Activated CD4-positive, alpha-beta memory T cell treated with anti-CD3 and anti-CD28 coated beads for 36 hours (primary cell): Measurements from ENCODE around the gene CASZ1. TPM values are rescaled to one million over a fixed set of nuclear protein-coding genes. Genes with fewer than 3 reads are reported as not detected.

Source experiments
- CTCF ChIA-PET: fragments of 350-600 bp; sonication (Branson Sonifier 250); formaldehyde crosslinking; loops from one replicate; lab custom pipeline; 2021; ENCODE audit warnings: antibody characterized with exemption, inconsistent platforms; lab: Charles Lee
- POLR2A ChIA-PET: fragments of 350-600 bp; sonication (Branson Sonifier 250); formaldehyde crosslinking; loops from one replicate; lab custom pipeline; 2021; ENCODE audit warnings: antibody characterized with exemption; lab: Charles Lee
- DNase-seq: peaks from one replicate; pipeline ENCODE4 v3.0.0-alpha.2; 2020
- H3K27ac Mint-ChIP-seq: one replicate; pipeline ENCODE4 v1.8.0; 2021; ENCODE audit warnings: mixed read lengths
- H3K27me3 Mint-ChIP-seq: one replicate; pipeline ENCODE4 v1.8.0; 2021; ENCODE audit warnings: mixed read lengths
- H3K36me3 Mint-ChIP-seq: one replicate; pipeline ENCODE4 v1.8.0; 2021; ENCODE audit warnings: mixed read lengths
- H3K4me1 Mint-ChIP-seq: one replicate; pipeline ENCODE4 v1.8.0; 2021; ENCODE audit warnings: low read depth, mixed read lengths
- H3K4me3 Mint-ChIP-seq: one replicate; pipeline ENCODE4 v1.8.0; 2021; ENCODE audit warnings: mild to moderate bottlenecking, mixed read lengths
- H3K9me3 Mint-ChIP-seq: one replicate; pipeline ENCODE4 v1.8.0; 2021; ENCODE audit warnings: mixed read lengths
- intact Hi-C: fragments of 100-400 bp; cut with micrococcal nuclease; formaldehyde crosslinking; loops from one replicate; pipeline ENCODE4 v1.15.1; 2023
- total RNA-seq, 2 experiments: library from RNA; stranded (reverse); gene quantifications; one replicate each; pipeline ENCODE4 v1.2.3, GENCODE V29; 2021

CASZ1 gene
- total RNA-seq, 2 experiments from 2014 or later, result 5.5 to 6.3 TPM

DNA sequence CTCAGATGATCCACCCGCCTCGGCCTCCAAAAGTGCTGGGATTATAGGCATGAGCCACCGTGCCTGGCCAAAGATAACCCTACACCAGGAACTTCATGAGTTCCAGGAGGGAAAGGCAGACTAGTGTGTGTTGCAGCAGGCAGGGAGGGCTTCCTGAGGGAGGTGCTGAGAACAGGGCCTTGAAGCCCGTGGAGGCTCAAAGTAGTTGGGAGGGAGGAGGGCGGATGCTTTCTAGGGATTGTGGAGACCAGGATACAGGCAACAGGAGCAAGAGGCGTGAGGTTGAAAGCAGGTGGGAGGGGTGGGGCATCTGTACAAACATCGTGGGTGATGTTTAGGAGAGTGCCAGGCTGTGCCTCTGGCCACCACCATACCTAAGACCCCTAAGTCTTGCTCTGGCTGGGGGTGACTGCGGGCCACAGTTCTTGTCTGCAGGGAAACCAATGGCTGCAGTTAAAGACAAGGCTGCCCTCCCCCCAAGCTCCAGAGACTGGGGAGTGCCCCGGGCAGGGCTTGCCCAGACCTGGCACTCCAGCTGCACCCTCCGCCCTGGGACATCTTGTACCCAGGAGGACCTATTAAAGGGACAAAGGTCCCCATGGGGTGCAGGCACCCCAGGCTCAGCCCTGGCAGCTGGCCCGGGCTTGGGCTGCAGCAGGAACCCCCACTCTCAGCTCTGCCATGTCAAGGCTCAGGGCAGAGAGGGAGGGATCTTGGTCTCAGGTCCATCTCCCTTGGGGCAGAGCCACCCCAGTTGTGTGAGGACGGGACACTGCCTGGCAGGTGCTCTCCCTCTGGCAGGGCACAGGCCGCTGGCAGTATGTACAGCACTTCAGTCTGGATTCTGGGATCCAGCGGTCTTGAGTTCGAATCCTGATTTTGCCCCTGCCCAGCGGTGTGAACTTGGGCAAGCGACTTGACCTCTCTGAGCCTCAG is 22.1 kb upstream of the CASZ1 start:
- Mint-ChIP-seq H3K27ac (no peak overlapping the region), H3K4me3 (no peak overlapping the region), H3K4me1 (no peaks in the 10 kb centered on the region), H3K27me3 (peaks cover 6% of the 10 kb centered on the region), H3K9me3 (no peaks in the 10 kb centered on the region), H3K36me3 (no peaks in the 10 kb centered on the region)
- intact Hi-C loops, result no loop called here
- no peak for DNase-seq
- ChIA-PET POLR2A (interaction anchor here (0.6 kb wide), 1 partner anchor 145 kb away, joined by 3 read pairs; no protein-coding TSS in a partner anchor), CTCF (no interaction called here)

DNA sequence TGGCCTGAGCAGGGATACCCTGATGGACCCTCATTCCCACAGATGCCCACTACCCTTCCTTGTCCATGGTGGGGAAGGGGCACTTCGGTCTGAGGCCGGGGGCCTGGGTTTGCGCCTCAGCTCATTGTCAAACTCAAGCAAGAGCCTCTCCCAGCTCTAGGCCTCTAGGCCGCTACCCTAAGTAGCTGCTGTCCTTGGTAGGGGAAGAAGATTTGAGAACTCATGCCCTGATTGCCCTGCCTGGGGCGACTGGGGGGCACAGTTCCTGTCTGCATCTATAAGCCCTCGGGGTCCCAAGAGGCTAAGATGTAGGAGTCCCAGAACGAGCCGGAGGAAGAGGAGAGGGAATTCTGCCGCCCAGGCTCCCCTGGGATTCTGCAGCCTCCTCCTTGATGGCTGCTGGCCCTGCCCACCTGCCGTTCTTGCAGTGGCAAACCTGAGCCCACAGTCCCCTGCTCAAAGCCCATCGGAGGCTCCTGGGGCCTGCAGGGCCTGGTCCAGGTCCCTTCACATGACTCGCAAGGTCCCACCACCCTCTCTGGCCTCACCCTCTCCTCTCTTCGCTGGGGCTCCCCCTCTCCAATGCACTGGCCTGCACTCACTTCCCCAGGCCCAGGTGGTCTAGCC is 20.4 kb upstream of the CASZ1 start:
- Mint-ChIP-seq H3K36me3 (no peaks in the 10 kb centered on the region), H3K9me3 (no peaks in the 10 kb centered on the region), H3K27ac (no peak overlapping the region), H3K4me3 (no peak overlapping the region), H3K27me3 (peaks cover 3% of the 10 kb centered on the region), H3K4me1 (no peaks in the 10 kb centered on the region)
- no peak for DNase-seq
- ChIA-PET CTCF (interaction anchor here (1.1 kb wide), 1 partner anchor 50 kb away, joined by 3 read pairs; no protein-coding TSS in a partner anchor), POLR2A (no interaction called here)
- intact Hi-C loops, result no loop called here

DNA sequence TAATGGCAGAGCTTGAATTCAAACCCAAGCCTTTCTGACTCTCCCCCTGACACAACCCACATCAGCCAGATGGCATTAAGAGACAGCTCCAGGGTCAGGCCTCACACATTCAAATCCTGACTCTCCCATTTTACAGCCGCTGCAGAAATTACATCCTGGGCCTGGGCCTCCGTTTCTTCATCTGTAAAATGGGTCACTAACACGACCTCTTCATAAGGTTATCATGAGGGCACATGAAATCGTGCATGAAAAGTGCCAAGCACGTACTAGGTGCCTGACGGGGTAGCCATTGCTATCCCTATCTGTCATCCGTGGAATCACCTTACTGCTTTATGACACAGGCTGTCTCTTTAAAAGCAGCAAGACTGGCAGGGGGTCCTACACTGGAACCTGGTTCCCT is 19.8 kb upstream of the CASZ1 start:
- POLR2A ChIA-PET, result no interaction called here

DNA sequence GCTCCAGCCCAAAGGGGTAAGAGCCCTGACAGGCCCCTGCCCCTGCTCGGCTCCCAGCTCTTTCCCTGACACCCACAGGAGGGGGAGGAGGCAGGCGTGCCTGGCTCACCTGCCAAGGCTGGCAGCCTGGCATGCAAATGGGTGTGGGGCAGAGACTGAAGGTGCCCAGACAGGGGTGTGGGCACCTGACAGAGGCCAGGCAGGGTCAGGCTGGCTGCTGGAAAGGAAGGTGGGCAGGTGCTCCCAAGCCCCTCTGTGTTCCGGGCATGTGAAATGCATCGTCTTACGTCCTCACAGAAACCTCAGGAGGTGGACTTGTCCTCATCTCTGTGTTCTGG is 19.4 kb upstream of the CASZ1 start:
- no peak overlapping the region for H3K4me3 Mint-ChIP-seq
- H3K36me3 Mint-ChIP-seq, result no peaks in the 10 kb centered on the region
- H3K27ac Mint-ChIP-seq, result no peak overlapping the region
- no peaks in the 10 kb centered on the region for H3K4me1 Mint-ChIP-seq
- ChIA-PET POLR2A (no interaction called here), CTCF (no interaction called here)
- H3K27me3 Mint-ChIP-seq, result no peaks in the 10 kb centered on the region
- no peak for DNase-seq
- H3K9me3 Mint-ChIP-seq, result no peaks in the 10 kb centered on the region
- intact Hi-C loops, result no loop called here

More for the DNA sequence above, 19.8 kb upstream of the CASZ1 start:
- no peak overlapping the region for H3K27ac Mint-ChIP-seq
- intact Hi-C loops, result no loop called here
- H3K4me1 Mint-ChIP-seq, result no peaks in the 10 kb centered on the region
- no peaks in the 10 kb centered on the region for H3K36me3 Mint-ChIP-seq
- CTCF ChIA-PET, result interaction anchor here (1.1 kb wide), 1 partner anchor 50 kb away, joined by 3 read pairs; no protein-coding TSS in a partner anchor
- no peak overlapping the region for H3K4me3 Mint-ChIP-seq
- no peaks in the 10 kb centered on the region for H3K9me3 Mint-ChIP-seq
- no peaks in the 10 kb centered on the region for H3K27me3 Mint-ChIP-seq
- no peak for DNase-seq

DNA sequence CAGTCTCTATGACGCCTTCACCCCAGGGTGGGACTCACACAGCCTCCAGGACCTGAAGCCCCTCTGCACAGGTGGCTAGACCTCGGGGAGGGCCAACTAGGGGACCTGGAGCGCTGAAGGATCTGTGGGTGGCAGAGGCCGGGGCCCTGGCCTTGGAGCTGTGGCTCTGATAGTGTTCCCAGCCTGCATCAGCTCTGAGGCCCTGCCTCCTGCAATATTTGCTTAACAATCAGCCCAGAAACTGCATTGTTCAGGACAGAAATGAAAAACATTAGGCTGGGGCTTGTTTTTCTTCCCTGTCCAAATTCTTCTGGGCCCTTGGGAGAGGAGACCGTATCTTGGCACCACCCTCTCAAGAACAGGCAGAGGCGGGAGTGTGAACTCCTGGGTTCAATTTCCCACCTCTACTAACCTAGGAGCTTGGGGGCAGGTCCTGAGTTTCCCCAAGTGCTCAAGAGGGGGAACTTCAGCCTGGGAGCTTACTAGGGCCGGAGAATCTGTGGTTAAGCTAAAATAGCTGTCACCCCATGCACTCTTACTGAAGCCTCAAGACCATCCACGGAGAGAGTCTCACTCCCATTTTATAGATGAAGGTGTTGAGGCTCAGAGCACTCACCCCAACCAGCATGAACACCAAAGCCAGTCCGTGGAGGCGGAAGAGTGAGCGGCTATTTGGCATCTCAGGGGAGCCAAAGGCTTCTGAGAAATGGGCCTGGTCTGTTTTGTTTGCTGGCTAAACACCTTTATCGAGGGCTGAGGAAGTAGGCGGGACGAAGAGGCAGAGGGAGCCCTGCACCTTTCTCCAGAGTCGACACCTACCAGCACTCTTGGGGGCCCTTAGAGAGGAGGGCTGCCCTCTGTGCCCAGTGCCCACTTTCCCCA is 18.8 kb upstream of the CASZ1 start:
- Mint-ChIP-seq H3K27ac (no peak overlapping the region), H3K9me3 (no peaks in the 10 kb centered on the region), H3K4me1 (no peaks in the 10 kb centered on the region), H3K27me3 (peaks cover 3% of the 10 kb centered on the region), H3K4me3 (no peak overlapping the region), H3K36me3 (no peaks in the 10 kb centered on the region)
- intact Hi-C loops, result no loop called here
- ChIA-PET POLR2A (no interaction called here), CTCF (no interaction called here)
- no peak for DNase-seq

DNA sequence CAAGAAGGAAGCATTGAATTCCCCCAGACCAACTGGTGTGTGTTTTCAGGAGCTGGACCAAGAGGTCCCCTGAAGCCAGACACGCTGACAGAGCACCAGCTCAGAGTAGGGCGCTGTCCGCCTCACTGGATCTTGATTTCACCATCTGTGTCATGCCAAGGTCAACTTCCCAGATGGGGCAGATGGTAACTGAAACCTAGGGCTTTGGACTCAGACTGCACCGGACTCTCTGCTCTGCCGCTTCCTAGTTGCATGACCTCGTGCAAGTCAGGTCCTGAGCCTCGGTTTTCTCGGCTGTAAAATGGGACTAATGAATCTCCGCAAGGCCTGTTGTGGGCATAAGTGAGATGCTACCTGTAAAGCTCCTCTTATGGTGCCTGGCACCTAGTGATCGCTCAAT is 17.9 kb upstream of the CASZ1 start:
- Mint-ChIP-seq H3K9me3 (no peaks in the 10 kb centered on the region), H3K4me3 (no peak overlapping the region), H3K36me3 (no peaks in the 10 kb centered on the region), H3K27ac (no peak overlapping the region), H3K4me1 (no peaks in the 10 kb centered on the region), H3K27me3 (peaks cover 8% of the 10 kb centered on the region)
- ChIA-PET POLR2A (no interaction called here), CTCF (no interaction called here)
- intact Hi-C loops, result no loop called here
- DNase-seq, result no peak

DNA sequence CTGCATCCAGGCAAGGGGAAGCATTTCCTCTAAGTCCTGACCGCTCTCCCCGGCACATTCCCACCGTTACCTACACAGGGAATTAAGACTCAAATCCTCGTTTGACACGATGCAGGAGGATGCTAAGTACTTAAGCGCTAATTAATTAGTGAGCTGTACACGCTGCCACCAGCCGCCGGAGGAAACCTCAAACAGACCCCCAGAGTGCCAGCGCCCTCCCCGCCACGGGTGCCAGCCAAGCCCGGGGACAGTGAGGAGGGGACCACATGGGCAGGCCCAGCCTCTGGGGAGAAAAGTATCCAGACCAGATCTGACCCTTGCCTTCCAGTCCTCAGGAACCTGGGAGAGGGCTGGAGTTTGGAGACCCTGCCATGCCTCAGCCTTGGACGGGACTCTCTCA is 17.4 kb upstream of the CASZ1 start:
- ChIA-PET POLR2A (no interaction called here), CTCF (no interaction called here)
- no peak overlapping the region for H3K27ac Mint-ChIP-seq
- no peak for DNase-seq
- no peaks in the 10 kb centered on the region for H3K36me3 Mint-ChIP-seq
- no peaks in the 10 kb centered on the region for H3K9me3 Mint-ChIP-seq
- H3K27me3 Mint-ChIP-seq, result peaks cover 12% of the 10 kb centered on the region
- H3K4me3 Mint-ChIP-seq, result no peak overlapping the region
- H3K4me1 Mint-ChIP-seq, result no peaks in the 10 kb centered on the region
- intact Hi-C loops, result no loop called here

DNA sequence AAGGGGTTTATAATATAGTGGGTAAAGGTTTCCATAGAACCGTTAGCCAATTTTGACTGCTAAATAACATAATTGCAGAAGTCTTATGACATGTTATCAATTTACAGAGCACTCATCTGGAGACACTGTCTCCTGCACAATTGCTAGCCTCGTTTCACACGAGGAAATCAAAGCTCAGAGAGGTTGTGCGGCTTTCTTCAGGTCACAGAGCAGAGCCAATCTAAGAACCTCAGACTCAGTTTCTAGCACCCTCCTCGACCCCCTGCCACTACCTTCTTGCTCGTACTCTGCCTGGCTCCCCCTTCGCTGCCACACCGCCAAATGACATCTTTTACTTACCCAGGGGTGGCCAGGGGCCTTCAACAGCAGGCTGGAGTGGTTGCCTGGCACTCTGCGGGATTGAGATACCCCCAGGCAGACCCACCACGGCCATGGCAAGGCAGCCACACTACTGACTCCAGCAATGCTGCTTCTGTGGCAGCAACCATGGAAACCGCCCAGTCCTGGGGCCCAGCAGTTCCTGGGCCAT is 16.0 kb upstream of the CASZ1 start:
- CTCF ChIA-PET, result no interaction called here
- Mint-ChIP-seq H3K4me3 (no peak overlapping the region), H3K27ac (no peak overlapping the region), H3K4me1 (no peaks in the 10 kb centered on the region), H3K9me3 (no peaks in the 10 kb centered on the region), H3K36me3 (no peaks in the 10 kb centered on the region), H3K27me3 (peaks cover 16% of the 10 kb centered on the region)
- DNase-seq, result no peak
- POLR2A ChIA-PET, result no interaction called here
- intact Hi-C loops, result no loop called here

DNA sequence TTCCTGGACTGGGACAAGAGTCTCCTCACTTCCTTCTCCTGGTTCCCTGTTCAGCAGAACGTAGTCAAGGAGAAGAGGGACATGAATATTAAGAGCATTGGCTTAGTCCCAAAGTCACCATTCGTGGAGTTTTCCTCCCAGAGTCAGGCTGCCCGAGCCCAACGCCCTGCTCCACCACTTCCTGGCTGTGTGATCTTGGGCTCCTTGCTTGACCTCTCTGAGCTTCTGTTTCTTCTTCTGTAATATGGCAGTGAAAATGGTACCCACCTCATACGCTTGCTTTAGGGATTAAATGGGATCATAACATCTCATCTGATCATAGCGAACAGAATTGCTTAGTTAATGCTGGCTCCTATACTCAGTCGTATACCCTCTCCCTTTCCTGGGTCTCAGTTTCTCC is 12.0 kb upstream of the CASZ1 start:
- CTCF ChIA-PET, result no interaction called here
- Mint-ChIP-seq H3K4me1 (peaks cover 6% of the 10 kb centered on the region), H3K9me3 (no peaks in the 10 kb centered on the region), H3K27ac (no peak overlapping the region), H3K4me3 (no peak overlapping the region), H3K27me3 (peaks cover 30% of the 10 kb centered on the region), H3K36me3 (no peaks in the 10 kb centered on the region)
- intact Hi-C loops, result no loop called here
- POLR2A ChIA-PET, result no interaction called here
- DNase-seq, result no peak

DNA sequence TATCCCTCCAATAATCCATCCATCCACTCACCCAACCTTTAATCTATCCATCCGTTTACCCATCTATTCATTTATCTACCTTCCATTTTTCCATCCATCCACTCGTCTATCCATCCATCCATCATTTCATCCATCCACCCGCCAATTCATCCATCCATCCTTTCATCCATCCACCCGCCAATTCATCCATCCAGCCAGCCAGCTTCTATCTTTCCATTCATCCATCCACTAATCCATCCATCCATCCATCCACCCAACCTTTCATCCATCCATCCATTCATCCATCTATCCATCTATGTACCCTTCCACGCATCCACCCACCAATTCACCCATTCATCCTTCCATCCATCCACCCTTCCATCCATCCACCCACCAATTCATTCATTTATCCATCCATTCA is 10.5 kb upstream of the CASZ1 start:
- peaks cover 32% of the 10 kb centered on the region for H3K27me3 Mint-ChIP-seq
- H3K27ac Mint-ChIP-seq, result no peak overlapping the region
- H3K9me3 Mint-ChIP-seq, result no peaks in the 10 kb centered on the region

DNA sequence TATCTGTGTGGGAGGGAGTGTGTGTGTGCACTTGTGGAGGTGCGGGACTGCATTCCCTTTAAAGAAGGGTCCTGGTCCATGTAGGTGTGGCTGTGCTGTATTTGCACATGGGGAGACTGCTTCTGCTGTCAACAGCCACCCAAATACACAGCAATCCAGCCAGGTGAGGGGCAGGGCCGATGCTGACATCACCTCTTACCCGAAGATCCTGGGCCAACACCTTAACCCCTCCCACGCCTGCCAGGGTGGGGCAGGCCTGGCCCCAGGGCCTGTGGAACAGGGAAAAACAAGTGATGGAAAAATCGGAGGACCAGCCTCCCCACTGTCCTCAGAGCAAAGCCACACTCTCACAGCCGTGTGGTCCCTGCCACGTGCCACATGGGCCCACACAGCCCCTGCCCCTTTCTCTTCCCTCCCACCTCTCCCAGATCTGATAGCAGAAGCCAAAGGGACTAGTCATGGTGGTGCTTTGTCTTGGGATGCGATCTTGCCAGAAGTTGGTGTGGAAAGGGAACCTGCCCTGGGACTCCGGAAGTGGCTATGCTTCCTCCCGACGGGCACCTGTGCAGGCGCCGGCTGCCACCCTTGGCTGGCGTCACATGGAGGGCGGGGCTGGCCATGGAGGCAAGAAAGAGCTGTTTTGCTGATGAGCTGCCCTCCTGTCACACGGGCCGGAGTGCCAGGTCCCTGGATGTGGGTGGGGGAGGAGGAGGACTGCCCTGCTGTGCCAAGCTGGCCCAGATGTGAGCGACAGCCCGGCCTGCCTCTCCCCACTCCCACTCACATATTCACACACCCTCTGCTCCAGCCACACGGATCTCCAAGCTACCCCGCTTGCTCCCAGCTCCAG is 7.8 kb upstream of the CASZ1 start:
- intact Hi-C loops, result no loop called here
- Mint-ChIP-seq H3K36me3 (no peaks in the 10 kb centered on the region), H3K4me3 (no peak overlapping the region), H3K27ac (no peak overlapping the region), H3K9me3 (no peaks in the 10 kb centered on the region), H3K4me1 (peaks cover 6% of the 10 kb centered on the region), H3K27me3 (peaks cover 34% of the 10 kb centered on the region)
- ChIA-PET CTCF (no interaction called here), POLR2A (no interaction called here)
- DNase-seq, result peak; percentile 22

More for the DNA sequence above, 10.5 kb upstream of the CASZ1 start:
- ChIA-PET POLR2A (no interaction called here), CTCF (no interaction called here)
- peaks cover 6% of the 10 kb centered on the region for H3K4me1 Mint-ChIP-seq
- no peak for DNase-seq
- H3K4me3 Mint-ChIP-seq, result no peak overlapping the region
- intact Hi-C loops, result no loop called here
- H3K36me3 Mint-ChIP-seq, result no peaks in the 10 kb centered on the region
